Fibroblast of pulmonary artery (primary cell): ENCODE data around the gene CSNK2A2.

ENCODE experiments used
- DNase-seq: peaks from one replicate; pipeline ENCODE4 v3.0.0-alpha.2; 2010; ENCODE audit warnings: low read depth
- H3K4me3 ChIP-seq: replicated peaks from 2 replicates; pipeline ENCODE4 v1.5.1; 2011; ENCODE audit warnings: low read depth, mild to moderate bottlenecking, control low read depth, low read length, moderate library complexity
- TF ChIP-seq, protein P1 (sequence below): IDR thresholded peaks from 2 replicates; pipeline ENCODE4 v1.5.1; 2011; ENCODE audit warnings: mild to moderate bottlenecking, control low read depth, low read length, inconsistent platforms; ENCODE audit errors: missing control alignments

CSNK2A2 gene

GRCh38 chr16:58123896-58124600 is 73.9 kb downstream of the CSNK2A2 start:
- no peak overlapping the region for H3K4me3 ChIP-seq
- TF ChIP-seq, protein P1, sequence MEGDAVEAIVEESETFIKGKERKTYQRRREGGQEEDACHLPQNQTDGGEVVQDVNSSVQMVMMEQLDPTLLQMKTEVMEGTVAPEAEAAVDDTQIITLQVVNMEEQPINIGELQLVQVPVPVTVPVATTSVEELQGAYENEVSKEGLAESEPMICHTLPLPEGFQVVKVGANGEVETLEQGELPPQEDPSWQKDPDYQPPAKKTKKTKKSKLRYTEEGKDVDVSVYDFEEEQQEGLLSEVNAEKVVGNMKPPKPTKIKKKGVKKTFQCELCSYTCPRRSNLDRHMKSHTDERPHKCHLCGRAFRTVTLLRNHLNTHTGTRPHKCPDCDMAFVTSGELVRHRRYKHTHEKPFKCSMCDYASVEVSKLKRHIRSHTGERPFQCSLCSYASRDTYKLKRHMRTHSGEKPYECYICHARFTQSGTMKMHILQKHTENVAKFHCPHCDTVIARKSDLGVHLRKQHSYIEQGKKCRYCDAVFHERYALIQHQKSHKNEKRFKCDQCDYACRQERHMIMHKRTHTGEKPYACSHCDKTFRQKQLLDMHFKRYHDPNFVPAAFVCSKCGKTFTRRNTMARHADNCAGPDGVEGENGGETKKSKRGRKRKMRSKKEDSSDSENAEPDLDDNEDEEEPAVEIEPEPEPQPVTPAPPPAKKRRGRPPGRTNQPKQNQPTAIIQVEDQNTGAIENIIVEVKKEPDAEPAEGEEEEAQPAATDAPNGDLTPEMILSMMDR = no peak
- no peak for DNase-seq

DNA sequence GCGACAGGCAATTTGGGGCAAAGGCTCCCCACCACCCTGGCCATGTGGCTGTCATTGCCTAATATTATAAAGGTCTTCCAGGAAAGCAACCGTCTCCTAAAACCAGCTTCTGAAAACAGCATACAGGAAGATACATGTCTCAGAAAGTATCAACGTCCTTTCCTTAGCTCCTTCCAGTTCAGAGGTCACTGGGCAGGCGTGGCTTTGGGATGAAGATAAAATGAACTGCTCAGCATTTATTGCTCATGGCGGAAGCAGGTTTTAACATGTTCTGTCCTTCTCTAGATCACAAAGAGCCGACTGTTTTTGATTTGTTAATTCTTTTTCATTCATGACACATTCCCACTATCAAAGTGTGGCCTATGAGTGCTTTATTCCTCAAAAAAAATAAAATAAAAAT is 76.8 kb downstream of the CSNK2A2 start:
- H3K4me3 ChIP-seq = no peak overlapping the region
- TF ChIP-seq, protein P1 = no peak
- no peak for DNase-seq

GRCh38 chr16:58120234-58120633 is 77.7 kb downstream of the CSNK2A2 start:
- TF ChIP-seq, protein P1 = no peak
- H3K4me3 ChIP-seq = no peak overlapping the region

DNA sequence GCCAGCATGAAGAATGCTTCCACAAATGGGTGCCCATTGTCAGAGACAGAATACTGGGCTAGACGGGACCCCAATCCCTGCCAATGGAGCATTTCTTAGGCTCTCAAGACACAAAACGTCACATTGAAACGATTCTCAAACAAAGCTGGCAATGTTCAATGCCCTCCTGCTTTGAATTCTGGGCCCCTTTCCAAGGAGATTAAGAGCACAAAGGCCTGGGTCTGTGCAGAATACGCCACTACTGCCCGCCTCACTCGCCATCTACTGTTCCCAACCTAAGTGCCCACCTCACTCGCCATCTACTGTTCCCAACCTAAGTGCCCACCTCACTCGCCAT is 78.4 kb downstream of the CSNK2A2 start:
- no peak overlapping the region for H3K4me3 ChIP-seq
- no peak for DNase-seq
- TF ChIP-seq, protein P1 = no peak

More at GRCh38 chr16:58120234-58120633, 77.7 kb downstream of the CSNK2A2 start:
- DNase-seq = no peak

GRCh38 chr16:58118801-58119508 is 79.0 kb downstream of the CSNK2A2 start:
- H3K4me3 ChIP-seq = no peak overlapping the region
- no peak for DNase-seq

DNA sequence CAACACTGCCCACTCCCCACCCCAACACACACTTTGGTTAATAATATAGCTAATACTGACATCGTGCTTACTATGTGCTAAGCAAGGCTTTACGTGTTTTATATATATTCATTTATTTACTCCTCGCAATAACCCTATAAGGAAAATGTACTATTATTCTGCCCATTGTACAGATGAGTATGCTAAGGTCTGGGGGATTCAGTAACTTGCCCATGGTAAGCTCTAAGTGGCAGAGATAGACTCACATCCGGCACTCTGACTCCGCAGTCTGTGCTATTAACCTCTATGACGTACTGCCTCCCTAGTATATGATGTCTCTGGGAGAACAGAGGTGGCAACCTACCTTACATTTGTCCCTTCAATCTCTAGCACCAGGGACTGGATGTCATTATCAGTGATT is 81.4 kb downstream of the CSNK2A2 start:
- no peak for DNase-seq
- H3K4me3 ChIP-seq = no peak overlapping the region
- TF ChIP-seq, protein P1 = no peak

More at GRCh38 chr16:58118801-58119508, 79.0 kb downstream of the CSNK2A2 start:
- TF ChIP-seq, protein P1 = no peak
